Transverse colon (tissue), 4 donors: ENCODE results near the gene HIVEP2.

Source experiments
- CTCF ChIP-seq, 5 experiments: fragments of 200-600 bp in 3 of 5; fragments of 450-650 bp in 2 of 5; sonication (generic) in 3 of 5; IDR thresholded peaks; 1 replicate in 2 of 5; 2 replicates in 3 of 5; pipeline ENCODE4 v1.5.1; 2016 to 2017; ENCODE audit warnings: antibody characterized with exemption in 5 of 5, inconsistent platforms in 3 of 5, mild to moderate bottlenecking in 2 of 5, moderate library complexity in 1 of 5
- EP300 ChIP-seq: sonication (generic); formaldehyde crosslinking; IDR thresholded peaks from one replicate; pipeline ENCODE4 v1.6.1; 2017; ENCODE audit warnings: antibody characterized with exemption, low read depth
- POLR2A ChIP-seq: fragments of 450-650 bp; IDR thresholded peaks from one replicate; pipeline ENCODE4 v1.6.1; 2016; ENCODE audit warnings: antibody characterized with exemption, mild to moderate bottlenecking, moderate library complexity
- POLR2AphosphoS5 ChIP-seq, 3 donors: sonication (generic); formaldehyde crosslinking; IDR thresholded peaks; one replicate each; pipeline ENCODE4 v1.6.1; 2016; ENCODE audit warnings: antibody characterized with exemption in 3 of 3

GRCh38 chr6:142945446-142946180 is 637 bp upstream of the HIVEP2 start:
- TF ChIP-seq CTCF (IDR thresholded peaks at IDR 0.05) (no peak), POLR2A (no peak), EP300 (no peak), POLR2AphosphoS5 (IDR thresholded peaks at IDR 0.05) (no peak)
